Stimulated activated naive CD4-positive, alpha-beta T cell treated with Interleukin-2 at 50 U/mL for 16 hours (primary cell): ENCODE measurements around the gene APOL5.
"Not testable (repeated sequence)": the region's sequence is repeated elsewhere in the genome, so short reads cannot be mapped to it uniquely, and the experiment has no call there.

Experiments used
- DNase-seq: peaks from one replicate; lab custom pipeline; 2025; lab: John Stamatoyannopoulos, UW

The APOL5 gene

GRCh38 chr22:35717572-35717971 is at the start of gene APOL5:
Gene APOL5, plus strand, starts transcription at chr22:35717872. Its CDS starts 0 bp downstream, at chr22:35717872.
- DNase-seq: no peak

- DNase-seq: no peak
Measured at GRCh38 chr22:35674335-35674734, 43.3 kb upstream of the APOL5 start.

GRCh38 chr22:35676065-35676464 is 41.6 kb upstream of the APOL5 start:
- not testable (repeated sequence) for DNase-seq

GRCh38 chr22:35677460-35678187 is 40.0 kb upstream of the APOL5 start:
- DNase-seq: no peak

- DNase-seq: peak; percentile 0
Measured at GRCh38 chr22:35678836-35679235, 38.8 kb upstream of the APOL5 start.

GRCh38 chr22:35679492-35679891 is 38.2 kb upstream of the APOL5 start:
- DNase-seq: peak; percentile 74

- DNase-seq: no peak
Measured at GRCh38 chr22:35681454-35682052, 36.1 kb upstream of the APOL5 start.

- DNase-seq: no peak
Measured at GRCh38 chr22:35683560-35683959, 34.1 kb upstream of the APOL5 start.

GRCh38 chr22:35684270-35684700 is 33.4 kb upstream of the APOL5 start:
- DNase-seq: no peak

GRCh38 chr22:35684732-35685131 is 32.9 kb upstream of the APOL5 start:
- no peak for DNase-seq

- no peak for DNase-seq
Measured at GRCh38 chr22:35685731-35686130, 31.9 kb upstream of the APOL5 start.

- no peak for DNase-seq
Measured at GRCh38 chr22:35686298-35686697, 31.4 kb upstream of the APOL5 start.

- no peak for DNase-seq
Measured at GRCh38 chr22:35687461-35687860, 30.2 kb upstream of the APOL5 start.

- DNase-seq: no peak
Measured at GRCh38 chr22:35688913-35689675, 28.6 kb upstream of the APOL5 start.

- DNase-seq: no peak
Measured at GRCh38 chr22:35690001-35690400, 27.7 kb upstream of the APOL5 start.

GRCh38 chr22:35695202-35695601 is 22.5 kb upstream of the APOL5 start:
- DNase-seq: no peak

GRCh38 chr22:35697142-35697541 is 20.5 kb upstream of the APOL5 start:
- peak; percentile 11 for DNase-seq

GRCh38 chr22:35699852-35700251 is 17.8 kb upstream of the APOL5 start:
- DNase-seq: not testable (repeated sequence)

- no peak for DNase-seq
Measured at GRCh38 chr22:35703861-35704584, 13.6 kb upstream of the APOL5 start.

GRCh38 chr22:35705141-35705540 is 12.5 kb upstream of the APOL5 start:
- no peak for DNase-seq

- DNase-seq: no peak
Measured at GRCh38 chr22:35708453-35708852, 9.2 kb upstream of the APOL5 start.

GRCh38 chr22:35708917-35709316 is 8.8 kb upstream of the APOL5 start:
- DNase-seq: no peak
